ENCODE data around the gene MAP1B.

GRCh38 chr5:72251386-72251785 is 144.1 kb downstream of the MAP1B start:
- TF ChIP-seq, protein P1, sequence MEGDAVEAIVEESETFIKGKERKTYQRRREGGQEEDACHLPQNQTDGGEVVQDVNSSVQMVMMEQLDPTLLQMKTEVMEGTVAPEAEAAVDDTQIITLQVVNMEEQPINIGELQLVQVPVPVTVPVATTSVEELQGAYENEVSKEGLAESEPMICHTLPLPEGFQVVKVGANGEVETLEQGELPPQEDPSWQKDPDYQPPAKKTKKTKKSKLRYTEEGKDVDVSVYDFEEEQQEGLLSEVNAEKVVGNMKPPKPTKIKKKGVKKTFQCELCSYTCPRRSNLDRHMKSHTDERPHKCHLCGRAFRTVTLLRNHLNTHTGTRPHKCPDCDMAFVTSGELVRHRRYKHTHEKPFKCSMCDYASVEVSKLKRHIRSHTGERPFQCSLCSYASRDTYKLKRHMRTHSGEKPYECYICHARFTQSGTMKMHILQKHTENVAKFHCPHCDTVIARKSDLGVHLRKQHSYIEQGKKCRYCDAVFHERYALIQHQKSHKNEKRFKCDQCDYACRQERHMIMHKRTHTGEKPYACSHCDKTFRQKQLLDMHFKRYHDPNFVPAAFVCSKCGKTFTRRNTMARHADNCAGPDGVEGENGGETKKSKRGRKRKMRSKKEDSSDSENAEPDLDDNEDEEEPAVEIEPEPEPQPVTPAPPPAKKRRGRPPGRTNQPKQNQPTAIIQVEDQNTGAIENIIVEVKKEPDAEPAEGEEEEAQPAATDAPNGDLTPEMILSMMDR (optimal IDR thresholded peaks at IDR 0.05 in 1 of 3, IDR thresholded peaks at IDR 0.05 in 1 of 3, conservative IDR thresholded peaks at IDR 0.05 in 1 of 3; ENCODE audit: extremely low read depth in 1 of 3, insufficient read depth in 2 of 3, low read length in 3 of 3), result no peak
- no peak for TF ChIP-seq EZH2 (IDR thresholded peaks at IDR 0.05; ENCODE audit: low read length)
